ENCODE measurements around the gene CD74.
"Not testable (repeated sequence)": the region's sequence is repeated elsewhere in the genome, so short reads cannot be mapped to it uniquely, and the experiment has no call there.

The CD74 gene

GRCh38 chr5:150441813-150442698 is 29.3 kb upstream of the CD74 start:
- no peak for DNase-seq

GRCh38 chr5:150440948-150441812 is 28.5 kb upstream of the CD74 start:
- DNase-seq = no peak

GRCh38 chr5:150438873-150439546 is 26.3 kb upstream of the CD74 start:
- peak; percentile 78 for DNase-seq

- DNase-seq = peak; percentile 95
Measured at GRCh38 chr5:150436141-150436680, 23.5 kb upstream of the CD74 start.

- DNase-seq = peak; percentile 95
Measured at GRCh38 chr5:150434464-150434863, 21.8 kb upstream of the CD74 start.

- no peak for DNase-seq
Measured at GRCh38 chr5:150431574-150431973, 18.9 kb upstream of the CD74 start.

- DNase-seq = no peak
Measured at GRCh38 chr5:150431048-150431447, 18.3 kb upstream of the CD74 start.

GRCh38 chr5:150429410-150429873 is 16.7 kb upstream of the CD74 start:
- DNase-seq = no peak

- DNase-seq = no peak
Measured at GRCh38 chr5:150428978-150429377, 16.3 kb upstream of the CD74 start.

GRCh38 chr5:150428106-150428876 is 15.6 kb upstream of the CD74 start:
- DNase-seq = no peak

GRCh38 chr5:150426165-150426564 is 13.5 kb upstream of the CD74 start:
- not testable (repeated sequence) for DNase-seq

GRCh38 chr5:150422758-150423157 is 10.0 kb upstream of the CD74 start:
- no peak for DNase-seq

- DNase-seq = no peak
Measured at GRCh38 chr5:150422075-150422474, 9.4 kb upstream of the CD74 start.

- no peak for DNase-seq
Measured at GRCh38 chr5:150419630-150420270, 7.0 kb upstream of the CD74 start.

- not testable (repeated sequence) for DNase-seq
Measured at GRCh38 chr5:150413902-150414790, 1.4 kb upstream of the CD74 start.

- DNase-seq = no peak
Measured at GRCh38 chr5:150413176-150413901, 629 bp upstream of the CD74 start.

- DNase-seq = no peak
Measured at GRCh38 chr5:150411245-150411979, 1.3 kb downstream of the CD74 start.

GRCh38 chr5:150410524-150411244 is 2.0 kb downstream of the CD74 start:
- peak; percentile 77 for DNase-seq
